GM21786 (cell line): ENCODE data around the gene MYOD1.

Source experiments
- ATAC-seq: cut with Tn5 transposase; IDR thresholded peaks from one replicate; pipeline ENCODE4 v1.9.1; 2021; ENCODE audit not compliant: unreplicated experiment

MYOD1 gene

DNA sequence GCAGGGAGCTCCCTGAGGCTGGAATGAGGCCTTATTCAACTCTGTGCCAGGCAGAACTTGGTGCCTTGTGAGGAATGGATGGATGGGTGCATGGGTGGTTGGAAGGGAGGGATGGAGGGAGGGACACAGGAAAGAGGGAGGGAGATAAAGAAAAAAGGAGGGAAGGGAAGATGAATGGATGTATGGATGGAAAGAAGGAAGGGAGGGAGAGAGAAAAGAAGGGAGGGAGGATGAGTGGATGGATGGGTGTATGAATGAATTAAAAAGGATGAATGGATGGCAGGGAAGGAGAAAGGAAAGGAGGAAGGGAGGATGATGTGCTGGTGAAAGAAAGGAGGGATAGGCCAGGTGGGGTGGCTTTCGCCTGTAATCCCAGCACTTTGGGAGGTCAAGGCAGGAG, 49.8 kb downstream of the MYOD1 start:
- ATAC-seq = no peak

GRCh38 chr11:17770048-17770652, 50.8 kb downstream of the MYOD1 start:
- ATAC-seq = no peak

- ATAC-seq = no peak
Observed at GRCh38 chr11:17770917-17771316, 51.5 kb downstream of the MYOD1 start.

GRCh38 chr11:17771415-17771814, 52.0 kb downstream of the MYOD1 start:
- ATAC-seq = no peak
